Measurements from ENCODE around the gene IFFO2. TPM values are rescaled to one million over a fixed set of nuclear protein-coding genes. Genes with fewer than 3 reads are reported as not detected.

IFFO2 gene
- total RNA-seq = 10 to 100 TPM; 20.5 to 57.1 (median 28.2) TPM
- 1 to 10 TPM; 1.1 to 2.7 TPM for polyA plus RNA-seq
- 239 reads per million, percentile 94 among the genes with 10 or more reads in this experiment for total RNA-seq

GRCh38 chr1:18956193-18957135 lies at the start of gene IFFO2:
IFFO2 (minus strand) TSS chr1:18956676; CDS start chr1:18956332, 344 bp downstream.
- peaks cover 47 to 59% (median 53%) of the 10 kb centered on the region in 7 donors for H3K4me1 Mint-ChIP-seq
- DNase-seq (peak; percentile 95 to 100 (median 97)), ATAC-seq (peak; percentile 90)
- H3K27me3 Mint-ChIP-seq = peaks cover 0 to 28% (median 0%) of the 10 kb centered on the region in 5 donors
- no peaks in the 10 kb centered on the region for H3K36me3 ChIP-seq (ENCODE audit: control insufficient read depth in 2 of 3, insufficient read depth in 3 of 3, low read length in 3 of 3)
- peaks cover 52 to 53% of the 10 kb centered on the region in 2 donors for H3K4me1 ChIP-seq (ENCODE audit: control insufficient read depth in 2 of 2, insufficient read depth in 2 of 2, low read length in 2 of 2)
- peaks cover 0 to 5% (median 0%) of the 10 kb centered on the region in 11 donors for H3K9me3 Mint-ChIP-seq
- H3K27ac ChIP-seq (ENCODE audit: low read depth, low read length) = peak within 1 kb of the TSS; percentile 98
- peak within 1 kb of the TSS; percentile 89 to 96 (median 93) for H3K4me3 Mint-ChIP-seq
- intact Hi-C loops (cut with micrococcal nuclease) = loop anchor here (1.0 to 10.0 kb wide), 11 partner anchors 8 to 1519 kb away; partner anchors contain the start of genes ALDH4A1 (in 2 of the 2), CAPZB (in 1 of the 2) and RCC2 (in 1 of the 2)
- H3K27me3 ChIP-seq (ENCODE audit: control insufficient read depth in 2 of 2, insufficient read depth in 2 of 2, low read length in 2 of 2) = no peaks in the 10 kb centered on the region
- POLR2A ChIA-PET = interaction anchor here (0.9 to 12.2 kb wide), 16 partner anchors 9 to 641 kb away, joined by 3 to 181 read pairs (median 5); partner anchors contain the start of gene ALDH4A1
- peak within 1 kb of the TSS; percentile 66 for H3K4me3 ChIP-seq (ENCODE audit: low read length)
- H3K36me3 Mint-ChIP-seq = peaks cover 0 to 15% (median 0%) of the 10 kb centered on the region in 5 donors
- CTCF ChIA-PET = interaction anchor here (0.7 to 2.5 kb wide), 9 partner anchors 14 to 120 kb away, joined by 3 to 15 read pairs (median 5); partner anchors contain the start of gene ALDH4A1
- peak within 1 kb of the TSS; percentile 37 to 99 (median 92) for H3K27ac Mint-ChIP-seq
- no peaks in the 10 kb centered on the region for H3K9me3 ChIP-seq (ENCODE audit: control insufficient read depth in 2 of 3, low read length in 3 of 3)

GRCh38 chr1:19006000-19006399 lies 49.5 kb upstream of the IFFO2 start:
- CTCF ChIA-PET = no interaction called here
- no peak for DNase-seq
- no peaks in the 10 kb centered on the region for H3K36me3 ChIP-seq (ENCODE audit: control insufficient read depth in 2 of 3, insufficient read depth in 3 of 3, low read length in 3 of 3)
- no peak overlapping the region for H3K4me3 Mint-ChIP-seq
- no peak for ATAC-seq
- H3K36me3 Mint-ChIP-seq = peaks cover 0 to 16% (median 7%) of the 10 kb centered on the region in 5 donors
- peaks cover 7 to 38% (median 22%) of the 10 kb centered on the region in 7 donors for H3K4me1 Mint-ChIP-seq
- H3K9me3 Mint-ChIP-seq = peaks cover 0 to 30% (median 9%) of the 10 kb centered on the region in 11 donors
- POLR2A ChIA-PET = interaction anchor here (0.6 kb wide), 1 partner anchor 35 kb away, joined by 3 read pairs; no protein-coding TSS in a partner anchor
- peaks cover 8 to 13% of the 10 kb centered on the region in 2 donors for H3K4me1 ChIP-seq (ENCODE audit: control insufficient read depth in 2 of 2, insufficient read depth in 2 of 2, low read length in 2 of 2)
- H3K27me3 ChIP-seq (ENCODE audit: control insufficient read depth in 2 of 2, insufficient read depth in 2 of 2, low read length in 2 of 2) = no peaks in the 10 kb centered on the region
- no peak overlapping the region for H3K27ac ChIP-seq (ENCODE audit: low read depth, low read length)
- no peak overlapping the region for H3K27ac Mint-ChIP-seq
- no peak overlapping the region for H3K4me3 ChIP-seq (ENCODE audit: low read length)
- H3K9me3 ChIP-seq (ENCODE audit: control insufficient read depth in 2 of 3, low read length in 3 of 3) = peaks cover 0 to 12% (median 4%) of the 10 kb centered on the region in 3 experiments
- peaks cover 0 to 6% (median 4%) of the 10 kb centered on the region in 5 donors for H3K27me3 Mint-ChIP-seq
- intact Hi-C loops (cut with micrococcal nuclease) = no loop called here

- no peaks in the 10 kb centered on the region for H3K4me1 ChIP-seq (ENCODE audit: control insufficient read depth in 2 of 2, insufficient read depth in 2 of 2, low read length in 2 of 2)
- Mint-ChIP-seq H3K27me3 (peaks cover 0 to 6% (median 4%) of the 10 kb centered on the region in 5 donors), H3K9me3 (peaks cover 7 to 48% (median 18%) of the 10 kb centered on the region in 11 donors), H3K4me3 (no peak overlapping the region), H3K4me1 (peaks cover 0 to 27% (median 5%) of the 10 kb centered on the region in 7 donors), H3K27ac (no peak overlapping the region), H3K36me3 (peaks cover 0 to 17% (median 15%) of the 10 kb centered on the region in 5 donors)
- H3K27ac ChIP-seq (ENCODE audit: low read depth, low read length) = no peak overlapping the region
- no peak overlapping the region for H3K4me3 ChIP-seq (ENCODE audit: low read length)
- no peaks in the 10 kb centered on the region for H3K27me3 ChIP-seq (ENCODE audit: control insufficient read depth in 2 of 2, insufficient read depth in 2 of 2, low read length in 2 of 2)
- H3K36me3 ChIP-seq (ENCODE audit: control insufficient read depth in 2 of 3, insufficient read depth in 3 of 3, low read length in 3 of 3) = no peaks in the 10 kb centered on the region
- peaks cover 0 to 19% (median 4%) of the 10 kb centered on the region in 3 experiments for H3K9me3 ChIP-seq (ENCODE audit: control insufficient read depth in 2 of 3, low read length in 3 of 3)
- no peak for ATAC-seq
- ChIA-PET POLR2A (no interaction called here), CTCF (no interaction called here)
- intact Hi-C loops (cut with micrococcal nuclease) = no loop called here
- no peak for DNase-seq
Observed at GRCh38 chr1:19003371-19004290, 47.2 kb upstream of the IFFO2 start.

- H3K27ac ChIP-seq (ENCODE audit: low read depth, low read length) = no peak overlapping the region
- no peaks in the 10 kb centered on the region for H3K4me1 ChIP-seq (ENCODE audit: control insufficient read depth in 2 of 2, insufficient read depth in 2 of 2, low read length in 2 of 2)
- H3K9me3 Mint-ChIP-seq = peaks cover 7 to 48% (median 18%) of the 10 kb centered on the region in 11 donors
- peaks cover 0 to 27% (median 5%) of the 10 kb centered on the region in 7 donors for H3K4me1 Mint-ChIP-seq
- no peak overlapping the region for H3K4me3 Mint-ChIP-seq
- intact Hi-C loops (cut with micrococcal nuclease) = no loop called here
- DNase-seq (no peak), ATAC-seq (no peak)
- peaks cover 0 to 19% (median 4%) of the 10 kb centered on the region in 3 experiments for H3K9me3 ChIP-seq (ENCODE audit: control insufficient read depth in 2 of 3, low read length in 3 of 3)
- peaks cover 0 to 3% (median 0%) of the 10 kb centered on the region in 5 donors for H3K27me3 Mint-ChIP-seq
- H3K4me3 ChIP-seq (ENCODE audit: low read length) = no peak overlapping the region
- no peaks in the 10 kb centered on the region for H3K36me3 ChIP-seq (ENCODE audit: control insufficient read depth in 2 of 3, insufficient read depth in 3 of 3, low read length in 3 of 3)
- peak overlapping the region in 1 of 9 donors; percentile 43 for H3K27ac Mint-ChIP-seq
- peaks cover 0 to 19% (median 15%) of the 10 kb centered on the region in 5 donors for H3K36me3 Mint-ChIP-seq
- ChIA-PET POLR2A (interaction anchor here (0.7 kb wide), 1 partner anchor 9 kb away, joined by 3 read pairs; no protein-coding TSS in a partner anchor), CTCF (interaction anchor here (1.1 kb wide), 1 partner anchor 27 kb away, joined by 3 read pairs; no protein-coding TSS in a partner anchor)
- no peaks in the 10 kb centered on the region for H3K27me3 ChIP-seq (ENCODE audit: control insufficient read depth in 2 of 2, insufficient read depth in 2 of 2, low read length in 2 of 2)
Observed at GRCh38 chr1:19000065-19000464, 43.6 kb upstream of the IFFO2 start.

GRCh38 chr1:18999359-18999758 lies 42.9 kb upstream of the IFFO2 start:
- Mint-ChIP-seq H3K4me3 (no peak overlapping the region), H3K9me3 (peaks cover 7 to 48% (median 18%) of the 10 kb centered on the region in 11 donors), H3K27me3 (peaks cover 0 to 3% (median 0%) of the 10 kb centered on the region in 5 donors), H3K27ac (no peak overlapping the region), H3K36me3 (peaks cover 0 to 19% (median 15%) of the 10 kb centered on the region in 5 donors), H3K4me1 (peaks cover 0 to 27% (median 5%) of the 10 kb centered on the region in 7 donors)
- Histone ChIP-seq H3K4me3 (ENCODE audit: low read length) (no peak overlapping the region), H3K4me1 (ENCODE audit: control insufficient read depth in 2 of 2, insufficient read depth in 2 of 2, low read length in 2 of 2) (no peaks in the 10 kb centered on the region), H3K27ac (ENCODE audit: low read depth, low read length) (no peak overlapping the region), H3K9me3 (ENCODE audit: control insufficient read depth in 2 of 3, low read length in 3 of 3) (peaks cover 0 to 19% (median 4%) of the 10 kb centered on the region in 3 experiments), H3K27me3 (ENCODE audit: control insufficient read depth in 2 of 2, insufficient read depth in 2 of 2, low read length in 2 of 2) (no peaks in the 10 kb centered on the region), H3K36me3 (ENCODE audit: control insufficient read depth in 2 of 3, insufficient read depth in 3 of 3, low read length in 3 of 3) (no peaks in the 10 kb centered on the region)
- CTCF ChIA-PET = interaction anchor here (1.1 kb wide), 1 partner anchor 26 kb away, joined by 3 read pairs; no protein-coding TSS in a partner anchor
- ATAC-seq (no peak), DNase-seq (no peak)
- POLR2A ChIA-PET = interaction anchor here (0.6 to 0.7 kb wide), 2 partner anchors 10 to 250 kb away, joined by 3 to 4 read pairs; no protein-coding TSS in a partner anchor
- intact Hi-C loops (cut with micrococcal nuclease) = no loop called here

Data from naive thymus-derived CD4-positive, alpha-beta T cell (primary cell).